ENCODE results near the gene RET. TPM values are rescaled to one million over a fixed set of nuclear protein-coding genes. Genes with fewer than 3 reads are reported as not detected.
A peak's percentile ranks its signal among the peaks of the same experiment; 100 is the strongest.

The RET gene
- polyA plus RNA-seq, 3 donors, result 0.08 to 0.39 (median 0.14) TPM

DNA sequence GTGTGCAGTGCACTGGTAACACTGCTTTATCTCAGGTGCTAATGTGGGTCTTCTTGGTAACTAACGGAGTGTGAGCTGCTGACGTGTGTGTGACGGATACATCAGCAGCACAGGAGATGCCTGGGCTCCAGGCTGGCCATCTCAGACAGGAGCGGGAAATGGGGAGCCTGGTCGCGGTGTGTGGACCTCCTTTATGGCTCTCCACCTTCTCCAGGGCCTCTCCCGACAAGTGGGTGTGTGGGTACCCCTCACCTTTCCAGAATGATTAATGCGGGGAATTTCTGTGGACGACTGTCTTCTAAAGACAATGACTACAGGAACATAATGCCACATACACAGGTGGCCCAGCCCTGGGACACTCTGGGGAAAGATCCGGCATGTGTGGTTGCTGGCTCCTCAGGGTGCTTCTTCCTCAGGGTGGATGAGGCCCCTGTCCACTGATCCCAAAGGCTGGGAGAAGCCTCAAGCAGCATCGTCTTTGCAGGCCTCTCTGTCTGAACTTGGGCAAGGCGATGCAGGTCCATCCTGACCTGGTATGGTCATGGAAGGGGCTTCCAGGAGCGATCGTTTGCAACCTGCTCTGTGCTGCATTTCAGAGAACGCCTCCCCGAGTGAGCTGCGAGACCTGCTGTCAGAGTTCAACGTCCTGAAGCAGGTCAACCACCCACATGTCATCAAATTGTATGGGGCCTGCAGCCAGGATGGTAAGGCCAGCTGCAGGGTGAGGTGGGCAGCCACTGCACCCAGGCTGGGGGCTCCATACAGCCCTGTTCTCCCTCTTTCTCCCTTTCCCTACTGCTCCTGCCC is 41.1 kb downstream of the RET start:
- Mint-ChIP-seq H3K27me3 (ENCODE audit: low read depth in 3 of 3) (peaks cover 1 to 7% (median 2%) of the 10 kb centered on the region in 3 donors), H3K27ac (peak overlapping the region in 3 of 7 donors; percentile 26 to 42 (median 37)), H3K9me3 (peaks cover 0 to 2% (median 0%) of the 10 kb centered on the region in 7 donors), H3K4me3 (no peak overlapping the region), H3K36me3 (no peaks in the 10 kb centered on the region), H3K4me1 (peaks cover 44% of the 10 kb centered on the region)
- H3K9ac ChIP-seq (ENCODE audit: insufficient read depth, low read length, poor library complexity, severe bottlenecking), result no peak overlapping the region
- H3K9me3 ChIP-seq (replicated peaks in 1 of 2; ENCODE audit: control insufficient read depth in 1 of 2, insufficient read depth in 1 of 2, low read length in 2 of 2), result no peaks in the 10 kb centered on the region
- H3K79me2 ChIP-seq (ENCODE audit: insufficient read depth, low read length), result no peaks in the 10 kb centered on the region
- H3K27ac ChIP-seq (ENCODE audit: low read depth in 1 of 2, low read length in 2 of 2), result no peak overlapping the region
- H3K36me3 ChIP-seq (replicated peaks in 1 of 2; ENCODE audit: control insufficient read depth in 1 of 2, insufficient read depth in 2 of 2, low read length in 2 of 2), result no peaks in the 10 kb centered on the region
- no peak overlapping the region for H3K4me3 ChIP-seq (replicated peaks in 1 of 3; ENCODE audit: low read depth in 2 of 3, low read length in 3 of 3)
- intact Hi-C loops (cut with micrococcal nuclease), result no loop called here
- H3K27me3 ChIP-seq (ENCODE audit: control insufficient read depth in 2 of 2, insufficient read depth in 2 of 2, low read length in 2 of 2), result no peaks in the 10 kb centered on the region
- WGBS (ENCODE audit: insufficient coverage), result 92% methylated on average over 13 of the region's 18 CpGs
- no peak overlapping the region for H2AFZ ChIP-seq (ENCODE audit: insufficient read depth, low read depth, low read length, poor library complexity, severe bottlenecking)
- no peak overlapping the region for H3K4me2 ChIP-seq (replicated peaks; ENCODE audit: extremely low read depth, low read length, poor library complexity, severe bottlenecking)
- H4K20me1 ChIP-seq (ENCODE audit: insufficient read depth, low read length), result no peaks in the 10 kb centered on the region
- DNase-seq, result no peak
- peaks cover 33 to 49% of the 10 kb centered on the region in 2 donors for H3K4me1 ChIP-seq (ENCODE audit: control insufficient read depth in 1 of 2, insufficient read depth in 2 of 2, low read length in 2 of 2)
- no peak for TF ChIP-seq CTCF (IDR thresholded peaks at IDR 0.05)

DNA sequence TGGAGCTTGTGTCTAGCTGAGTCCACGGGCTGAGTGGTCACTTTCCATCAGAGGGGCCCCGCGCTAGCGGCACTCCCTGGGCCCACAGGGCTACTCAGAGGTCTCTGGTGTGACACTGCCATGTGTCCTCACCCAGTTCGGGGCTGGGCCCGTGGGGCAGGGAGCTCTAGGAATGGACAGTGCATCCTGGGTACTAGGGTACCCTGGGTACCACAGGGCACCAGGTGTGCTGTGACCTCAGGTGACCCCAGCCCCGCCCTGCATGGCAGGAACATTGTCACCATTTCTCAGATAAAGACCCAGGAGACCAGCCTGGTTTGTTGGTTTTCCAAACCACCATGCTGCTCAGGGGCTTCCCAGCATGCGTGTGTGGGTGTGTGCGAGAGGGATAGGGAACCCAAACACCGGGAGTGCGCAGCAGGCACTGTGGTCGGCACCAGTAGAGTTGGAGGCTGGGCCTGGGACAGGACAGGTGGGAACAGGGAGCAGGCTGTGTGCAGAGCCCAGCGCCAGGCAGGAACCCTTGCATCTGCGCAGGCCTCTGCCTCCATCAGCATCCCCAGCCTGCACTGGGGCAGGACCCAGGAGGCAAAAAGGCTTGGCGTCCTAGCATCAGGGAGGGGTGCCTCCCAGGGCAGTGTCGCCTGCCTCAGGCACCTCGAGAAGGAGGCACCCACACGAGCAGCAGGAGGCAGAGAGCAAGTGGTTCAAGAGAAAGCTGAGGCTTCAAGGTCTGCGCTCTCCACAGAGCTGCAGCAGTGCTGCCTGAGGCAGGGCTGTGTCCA is 42.0 kb downstream of the RET start:
- peak overlapping the region in 6 of 7 donors; percentile 43 to 87 (median 74) for H3K27ac Mint-ChIP-seq

More for the DNA sequence above, 42.0 kb downstream of the RET start:
- Histone ChIP-seq H2AFZ (ENCODE audit: insufficient read depth, low read depth, low read length, poor library complexity, severe bottlenecking) (no peak overlapping the region), H3K36me3 (replicated peaks in 1 of 2; ENCODE audit: control insufficient read depth in 1 of 2, insufficient read depth in 2 of 2, low read length in 2 of 2) (no peaks in the 10 kb centered on the region), H3K79me2 (ENCODE audit: insufficient read depth, low read length) (no peaks in the 10 kb centered on the region), H3K4me3 (replicated peaks in 1 of 3; ENCODE audit: low read depth in 2 of 3, low read length in 3 of 3) (no peak overlapping the region), H4K20me1 (ENCODE audit: insufficient read depth, low read length) (no peaks in the 10 kb centered on the region), H3K27me3 (ENCODE audit: control insufficient read depth in 2 of 2, insufficient read depth in 2 of 2, low read length in 2 of 2) (no peaks in the 10 kb centered on the region), H3K4me2 (replicated peaks; ENCODE audit: extremely low read depth, low read length, poor library complexity, severe bottlenecking) (no peak overlapping the region), H3K9me3 (replicated peaks in 1 of 2; ENCODE audit: control insufficient read depth in 1 of 2, insufficient read depth in 1 of 2, low read length in 2 of 2) (no peaks in the 10 kb centered on the region), H3K4me1 (ENCODE audit: control insufficient read depth in 1 of 2, insufficient read depth in 2 of 2, low read length in 2 of 2) (peaks cover 41 to 50% of the 10 kb centered on the region in 2 donors), H3K27ac (ENCODE audit: low read depth in 1 of 2, low read length in 2 of 2) (no peak overlapping the region), H3K9ac (ENCODE audit: insufficient read depth, low read length, poor library complexity, severe bottlenecking) (no peak overlapping the region)
- Mint-ChIP-seq H3K4me3 (no peak overlapping the region), H3K36me3 (no peaks in the 10 kb centered on the region), H3K9me3 (peaks cover 0 to 2% (median 0%) of the 10 kb centered on the region in 7 donors), H3K27me3 (ENCODE audit: low read depth in 3 of 3) (peaks cover 1 to 7% (median 2%) of the 10 kb centered on the region in 3 donors), H3K4me1 (peaks cover 44% of the 10 kb centered on the region)
- TF ChIP-seq CTCF (IDR thresholded peaks at IDR 0.05), result no peak
- 86% methylated on average over 17 of the region's 19 CpGs for WGBS (ENCODE audit: insufficient coverage)
- intact Hi-C loops (cut with micrococcal nuclease), result no loop called here
- DNase-seq, result no peak

Data from CD14-positive monocyte (primary cell).